Measurements from ENCODE around the gene APOBEC4. TPM values are rescaled to one million over a fixed set of nuclear protein-coding genes. Genes with fewer than 3 reads are reported as not detected.

The APOBEC4 gene
- total and polyA plus RNA-seq, 10 of the 15 experiments (the other 5 are each of a cell fraction or from before 2014, with no cell fraction given), result 0.04 to 0.25 (median 0.06) TPM; not detected in 5

DNA sequence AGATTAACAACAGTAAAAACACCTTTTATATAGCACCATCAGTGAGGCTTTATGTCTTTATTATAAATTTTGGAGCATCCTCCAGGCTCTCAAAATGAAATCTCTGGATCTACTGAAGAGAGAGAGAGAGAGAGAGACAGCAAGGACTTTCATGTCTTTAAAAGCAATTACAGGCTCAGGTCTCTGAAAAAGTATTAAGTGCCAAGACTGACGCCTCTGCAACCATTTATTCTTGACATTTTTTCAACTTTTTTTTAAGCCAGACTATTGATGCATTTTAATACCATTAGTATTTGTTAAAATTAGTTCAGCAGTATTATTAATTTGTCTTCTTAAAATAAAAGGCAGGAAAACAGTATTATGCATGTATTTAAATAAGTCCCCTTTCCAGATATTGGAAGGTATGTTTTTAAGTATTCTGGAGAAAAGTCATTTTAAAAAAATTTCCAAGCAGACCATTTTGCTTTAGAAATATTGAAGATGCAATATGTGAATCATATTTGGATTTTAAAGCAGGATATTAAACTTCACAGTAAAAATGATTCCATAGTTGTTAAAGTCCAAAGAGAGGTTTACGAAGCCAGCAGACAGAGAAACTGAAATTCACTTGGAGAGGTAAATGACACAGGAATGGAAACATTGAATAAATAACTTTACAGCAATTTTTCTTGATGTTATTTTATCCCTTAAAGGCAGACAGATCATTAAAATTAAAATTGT, 35.4 kb upstream of the APOBEC4 start:
- Histone ChIP-seq H3K36me3 (ENCODE audit: control insufficient read depth in 2 of 2, insufficient read depth in 2 of 2, low read length in 1 of 2) (no peaks in the 10 kb centered on the region), H3K79me2 (ENCODE audit: control insufficient read depth, insufficient read depth, low read length) (no peaks in the 10 kb centered on the region), H4K20me1 (ENCODE audit: control insufficient read depth, insufficient read depth) (no peaks in the 10 kb centered on the region), H3K9me3 (replicated peaks; ENCODE audit: control insufficient read depth, insufficient read depth, low read length) (no peaks in the 10 kb centered on the region), H2AFZ (ENCODE audit: control insufficient read depth, low read depth, low read length) (no peak overlapping the region), H3K27me3 (replicated peaks in 1 of 2; ENCODE audit: control insufficient read depth in 2 of 2, insufficient read depth in 2 of 2, low read length in 1 of 2) (no peaks in the 10 kb centered on the region), H3K9ac (ENCODE audit: control insufficient read depth, insufficient read depth, low read length) (no peak overlapping the region), H3K4me3 (no peak overlapping the region), H3K4me2 (ENCODE audit: control insufficient read depth, insufficient read depth) (no peak overlapping the region), H3K27ac (ENCODE audit: control insufficient read depth, insufficient read depth) (no peak overlapping the region), H3K4me1 (ENCODE audit: control insufficient read depth, insufficient read depth, low read length) (peaks cover 8% of the 10 kb centered on the region; the same call in 1 of the 2 replicates)
- FAIRE-seq, result no peak
- ATAC-seq, result no peak
- RAD21 ChIA-PET (ENCODE audit: unreplicated experiment), result no interaction called here
- BruUV-seq (replicated peaks), result no TSS peak
- in situ Hi-C loops (cut with MboI) (no loop called here), intact Hi-C loops (cut with micrococcal nuclease; ENCODE audit: unreplicated experiment) (loop anchor here (1.0 to 10.0 kb wide), 5 partner anchors 119 to 406 kb away; partner anchors contain the start of genes RGL1 and SMG7)
- 57% methylated on average over 2 of the region's 2 CpGs for WGBS (ENCODE audit: insufficient coverage, insufficient replicate concordance, low lambda C conversion rate, missing lambda C conversion rate)
- POLR2A ChIA-PET, result no interaction called here
- no peak for TF ChIP-seq SUPT20H (IDR thresholded peaks at IDR 0.05; ENCODE audit: borderline replicate concordance, control insufficient read depth, low read depth, low read length)
- TF ChIP-seq CHD1 (IDR thresholded peaks at IDR 0.05; ENCODE audit: low read depth, low read length), result no peak
- no peak for TF ChIP-seq WRNIP1 (IDR thresholded peaks at IDR 0.05; ENCODE audit: borderline replicate concordance, low read depth, low read length)
- no peak for TF ChIP-seq YBX1 (IDR thresholded peaks at IDR 0.05)
- TF ChIP-seq STAT3 (IDR thresholded peaks at IDR 0.05; ENCODE audit: low read depth, low read length), result no peak
- no peak for TF ChIP-seq ZZZ3 (IDR thresholded peaks at IDR 0.05; ENCODE audit: control insufficient read depth, insufficient read length, low read depth)
- TF ChIP-seq, protein P1, sequence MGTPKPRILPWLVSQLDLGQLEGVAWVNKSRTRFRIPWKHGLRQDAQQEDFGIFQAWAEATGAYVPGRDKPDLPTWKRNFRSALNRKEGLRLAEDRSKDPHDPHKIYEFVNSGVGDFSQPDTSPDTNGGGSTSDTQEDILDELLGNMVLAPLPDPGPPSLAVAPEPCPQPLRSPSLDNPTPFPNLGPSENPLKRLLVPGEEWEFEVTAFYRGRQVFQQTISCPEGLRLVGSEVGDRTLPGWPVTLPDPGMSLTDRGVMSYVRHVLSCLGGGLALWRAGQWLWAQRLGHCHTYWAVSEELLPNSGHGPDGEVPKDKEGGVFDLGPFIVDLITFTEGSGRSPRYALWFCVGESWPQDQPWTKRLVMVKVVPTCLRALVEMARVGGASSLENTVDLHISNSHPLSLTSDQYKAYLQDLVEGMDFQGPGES (IDR thresholded peaks at IDR 0.05), result no peak
- TF ChIP-seq, protein P2, sequence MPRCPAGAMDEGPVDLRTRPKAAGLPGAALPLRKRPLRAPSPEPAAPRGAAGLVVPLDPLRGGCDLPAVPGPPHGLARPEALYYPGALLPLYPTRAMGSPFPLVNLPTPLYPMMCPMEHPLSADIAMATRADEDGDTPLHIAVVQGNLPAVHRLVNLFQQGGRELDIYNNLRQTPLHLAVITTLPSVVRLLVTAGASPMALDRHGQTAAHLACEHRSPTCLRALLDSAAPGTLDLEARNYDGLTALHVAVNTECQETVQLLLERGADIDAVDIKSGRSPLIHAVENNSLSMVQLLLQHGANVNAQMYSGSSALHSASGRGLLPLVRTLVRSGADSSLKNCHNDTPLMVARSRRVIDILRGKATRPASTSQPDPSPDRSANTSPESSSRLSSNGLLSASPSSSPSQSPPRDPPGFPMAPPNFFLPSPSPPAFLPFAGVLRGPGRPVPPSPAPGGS (IDR thresholded peaks at IDR 0.05; ENCODE audit: borderline replicate concordance, insufficient read depth, low read depth, low read length, poor library complexity, severe bottlenecking), result no peak
- SMC1A ChIA-PET (ENCODE audit: uncharacterized antibody, unreplicated experiment), result interaction anchor here (0.5 to 5.8 kb wide), 5 partner anchors 35 to 253 kb away, joined by 3 to 91 read pairs (median 4); partner anchors contain the start of gene APOBEC4
- CTCF ChIA-PET, result interaction anchor here (1.0 to 9.1 kb wide), 2 partner anchors 33 to 227 kb away, joined by 4 to 129 read pairs; no protein-coding TSS in a partner anchor
- no peak for DNase-seq (ENCODE audit: low read depth, low spot score)
